GM21381 (cell line): ENCODE measurements around the gene CHST11.

Source experiments
- ATAC-seq: cut with Tn5 transposase; IDR thresholded peaks from one replicate; pipeline ENCODE4 v1.9.1; 2021; ENCODE audit warnings: mild to moderate bottlenecking, moderate library complexity; ENCODE audit not compliant: unreplicated experiment

The CHST11 gene

GRCh38 chr12:104746467-104747088, 289.8 kb downstream of the CHST11 start:
- no peak for ATAC-seq

GRCh38 chr12:104747330-104747729, 290.6 kb downstream of the CHST11 start:
- ATAC-seq = no peak

- ATAC-seq = no peak
Measured at GRCh38 chr12:104747955-104748354, 291.2 kb downstream of the CHST11 start.

GRCh38 chr12:104748356-104748755, 291.6 kb downstream of the CHST11 start:
- ATAC-seq = no peak

- ATAC-seq = no peak
Measured at GRCh38 chr12:104748790-104749189, 292.0 kb downstream of the CHST11 start.

- no peak for ATAC-seq
Measured at GRCh38 chr12:104749545-104749944, 292.8 kb downstream of the CHST11 start.

GRCh38 chr12:104750061-104750460, 293.3 kb downstream of the CHST11 start:
- ATAC-seq = peak; percentile 53

GRCh38 chr12:104751120-104751519, 294.4 kb downstream of the CHST11 start:
- ATAC-seq = no peak

- ATAC-seq = peak; percentile 74
Measured at GRCh38 chr12:104751594-104751993, 294.8 kb downstream of the CHST11 start.

GRCh38 chr12:104752016-104752415, 295.3 kb downstream of the CHST11 start:
- ATAC-seq = no peak

- ATAC-seq = no peak
Measured at GRCh38 chr12:104752881-104753280, 296.1 kb downstream of the CHST11 start.

- ATAC-seq = no peak
Measured at GRCh38 chr12:104756901-104757300, 300.2 kb downstream of the CHST11 start.

- no peak for ATAC-seq
Measured at GRCh38 chr12:104758771-104759170, 302.0 kb downstream of the CHST11 start.

- ATAC-seq = no peak
Measured at GRCh38 chr12:104761091-104761490, 304.3 kb downstream of the CHST11 start.

- no peak for ATAC-seq
Measured at GRCh38 chr12:104761611-104762010, 304.9 kb downstream of the CHST11 start.

- ATAC-seq = peak; percentile 38
Measured at GRCh38 chr12:104763168-104763805, 306.5 kb downstream of the CHST11 start.

GRCh38 chr12:104764225-104765091, 307.7 kb downstream of the CHST11 start:
- ATAC-seq = peak; percentile 47

GRCh38 chr12:104767261-104767660, 310.5 kb downstream of the CHST11 start:
- no peak for ATAC-seq

- no peak for ATAC-seq
Measured at GRCh38 chr12:104768033-104768432, 311.3 kb downstream of the CHST11 start.

- ATAC-seq = no peak
Measured at GRCh38 chr12:104769144-104769561, 312.4 kb downstream of the CHST11 start.

- ATAC-seq = no peak
Measured at GRCh38 chr12:104772336-104772735, 315.6 kb downstream of the CHST11 start.

GRCh38 chr12:104775731-104776231, 319.0 kb downstream of the CHST11 start:
- ATAC-seq = no peak
